ENCODE measurements around the gene ALG12.

Gene ALG12

GRCh38 chr22:49963647-49964026, 45.4 kb upstream of the ALG12 start:
- DNase-seq (ENCODE audit: insufficient read length, low spot score) (no peak), FAIRE-seq (no peak)
- TF ChIP-seq POLR2A (IDR thresholded peaks at IDR 0.05; ENCODE audit: low read depth, low read length) (no peak), TAF1 (IDR thresholded peaks at IDR 0.05; ENCODE audit: low read depth, low read length) (no peak), POU2F2 (IDR thresholded peaks at IDR 0.05; ENCODE audit: low read depth, low read length) (no peak), POLR2AphosphoS5 (IDR thresholded peaks at IDR 0.05; ENCODE audit: low read depth, low read length) (no peak), PAX5 (IDR thresholded peaks at IDR 0.05; ENCODE audit: insufficient read depth, low read length, severe bottlenecking) (no peak), SPI1 (IDR thresholded peaks at IDR 0.05; ENCODE audit: low read depth, low read length) (no peak)

GRCh38 chr22:49962751-49963646, 44.8 kb upstream of the ALG12 start:
- peak; percentile 89 for FAIRE-seq
- no peak for TF ChIP-seq POU2F2 (IDR thresholded peaks at IDR 0.05; ENCODE audit: low read depth, low read length)
- TF ChIP-seq TAF1 (IDR thresholded peaks at IDR 0.05; ENCODE audit: low read depth, low read length), result no peak
- no peak for TF ChIP-seq SPI1 (IDR thresholded peaks at IDR 0.05; ENCODE audit: low read depth, low read length)
- no peak for TF ChIP-seq PAX5 (IDR thresholded peaks at IDR 0.05; ENCODE audit: insufficient read depth, low read length, severe bottlenecking)
- TF ChIP-seq POLR2AphosphoS5 (IDR thresholded peaks at IDR 0.05; ENCODE audit: low read depth, low read length), result 0 out of 2 replicates have a peak, but pooled peaks have one; percentile 34
- DNase-seq (ENCODE audit: insufficient read length, low spot score), result no peak

GRCh38 chr22:49962012-49962750, 43.9 kb upstream of the ALG12 start:
- peak; percentile 71 for DNase-seq (ENCODE audit: insufficient read length, low spot score)
- TF ChIP-seq SPI1 (IDR thresholded peaks at IDR 0.05; ENCODE audit: low read depth, low read length), result no peak
- no peak; the same call in 1 of the 2 replicates for TF ChIP-seq POLR2A (IDR thresholded peaks at IDR 0.05; ENCODE audit: low read depth, low read length)
- no peak for TF ChIP-seq TAF1 (IDR thresholded peaks at IDR 0.05; ENCODE audit: low read depth, low read length)
- no peak for TF ChIP-seq POU2F2 (IDR thresholded peaks at IDR 0.05; ENCODE audit: low read depth, low read length)
- no peak for TF ChIP-seq PAX5 (IDR thresholded peaks at IDR 0.05; ENCODE audit: insufficient read depth, low read length, severe bottlenecking)
- no peak; the same call in 1 of the 2 replicates for TF ChIP-seq POLR2AphosphoS5 (IDR thresholded peaks at IDR 0.05; ENCODE audit: low read depth, low read length)
- FAIRE-seq, result no peak

- TF ChIP-seq PAX5 (IDR thresholded peaks at IDR 0.05; ENCODE audit: insufficient read depth, low read length, severe bottlenecking) (no peak), TAF1 (IDR thresholded peaks at IDR 0.05; ENCODE audit: low read depth, low read length) (no peak), SPI1 (IDR thresholded peaks at IDR 0.05; ENCODE audit: low read depth, low read length) (no peak), POLR2A (IDR thresholded peaks at IDR 0.05; ENCODE audit: low read depth, low read length) (no peak; the same call in 1 of the 2 replicates), POU2F2 (IDR thresholded peaks at IDR 0.05; ENCODE audit: low read depth, low read length) (no peak), POLR2AphosphoS5 (IDR thresholded peaks at IDR 0.05; ENCODE audit: low read depth, low read length) (no peak; the same call in 1 of the 2 replicates)
- FAIRE-seq, result peak; percentile 84
Observed at GRCh38 chr22:49961601-49962011, 43.4 kb upstream of the ALG12 start.

GRCh38 chr22:49961005-49961600, 42.9 kb upstream of the ALG12 start:
- TF ChIP-seq POU2F2 (IDR thresholded peaks at IDR 0.05; ENCODE audit: low read depth, low read length) (no peak), POLR2AphosphoS5 (IDR thresholded peaks at IDR 0.05; ENCODE audit: low read depth, low read length) (no peak), PAX5 (IDR thresholded peaks at IDR 0.05; ENCODE audit: insufficient read depth, low read length, severe bottlenecking) (no peak), SPI1 (IDR thresholded peaks at IDR 0.05; ENCODE audit: low read depth, low read length) (no peak), POLR2A (IDR thresholded peaks at IDR 0.05; ENCODE audit: low read depth, low read length) (no peak), TAF1 (IDR thresholded peaks at IDR 0.05; ENCODE audit: low read depth, low read length) (no peak)
- DNase-seq (ENCODE audit: insufficient read length, low spot score) (no peak), FAIRE-seq (no peak)

More at GRCh38 chr22:49961601-49962011, 43.4 kb upstream of the ALG12 start:
- no peak for DNase-seq (ENCODE audit: insufficient read length, low spot score)

GRCh38 chr22:49960159-49961004, 42.1 kb upstream of the ALG12 start, which contains the start of gene PIM3:
TSS of gene PIM3 (plus strand) at chr22:49960772. CDS start at chr22:49960948, 176 bp downstream.
- FAIRE-seq (peak; percentile 98), DNase-seq (ENCODE audit: insufficient read length, low spot score) (peak; percentile 100)
- peak; percentile 85 for TF ChIP-seq POU2F2 (IDR thresholded peaks at IDR 0.05; ENCODE audit: low read depth, low read length)
- TF ChIP-seq POLR2A (IDR thresholded peaks at IDR 0.05; ENCODE audit: low read depth, low read length), result peak; percentile 82
- TF ChIP-seq POLR2AphosphoS5 (IDR thresholded peaks at IDR 0.05; ENCODE audit: low read depth, low read length), result peak; percentile 84
- TF ChIP-seq PAX5 (IDR thresholded peaks at IDR 0.05; ENCODE audit: insufficient read depth, low read length, severe bottlenecking), result no peak
- peak; percentile 89 for TF ChIP-seq TAF1 (IDR thresholded peaks at IDR 0.05; ENCODE audit: low read depth, low read length)
- TF ChIP-seq SPI1 (IDR thresholded peaks at IDR 0.05; ENCODE audit: low read depth, low read length), result no peak

GRCh38 chr22:49959782-49960158, 41.5 kb upstream of the ALG12 start:
- DNase-seq (ENCODE audit: insufficient read length, low spot score) (no peak), FAIRE-seq (no peak)
- TF ChIP-seq PAX5 (IDR thresholded peaks at IDR 0.05; ENCODE audit: insufficient read depth, low read length, severe bottlenecking), result no peak
- no peak for TF ChIP-seq POU2F2 (IDR thresholded peaks at IDR 0.05; ENCODE audit: low read depth, low read length)
- TF ChIP-seq POLR2AphosphoS5 (IDR thresholded peaks at IDR 0.05; ENCODE audit: low read depth, low read length), result 0 out of 2 replicates have a peak, but pooled peaks have one; percentile 48
- TF ChIP-seq SPI1 (IDR thresholded peaks at IDR 0.05; ENCODE audit: low read depth, low read length), result no peak
- no peak for TF ChIP-seq TAF1 (IDR thresholded peaks at IDR 0.05; ENCODE audit: low read depth, low read length)
